GM23248 (cell line): Measurements from ENCODE around the gene PSMC3. TPM values are rescaled to one million over a fixed set of nuclear protein-coding genes. Genes with fewer than 3 reads are reported as not detected.

Source experiments
- DNase-seq: peaks from one replicate; pipeline ENCODE4 v3.0.0-alpha.2; 2015
- H2AFZ ChIP-seq: fragments of 200-600 bp; sonication (generic); 2 replicates; pipeline ENCODE4 v1.6.1; 2016; ENCODE audit warnings: antibody characterized with exemption
- H3F3A ChIP-seq: fragments of 200-600 bp; sonication (generic); 2 replicates; pipeline ENCODE4 v1.6.1; 2016; ENCODE audit warnings: mild to moderate bottlenecking, antibody characterized with exemption, mixed run types; ENCODE audit not compliant: insufficient read depth
- H3K27ac ChIP-seq: fragments of 200-600 bp; sonication (generic); 2 replicates; pipeline ENCODE4 v1.5.1; 2016; ENCODE audit warnings: mild to moderate bottlenecking
- H3K27me3 ChIP-seq: fragments of 200-600 bp; sonication (generic); replicated peaks from 2 replicates; pipeline ENCODE4 v1.6.1; 2016; ENCODE audit warnings: mild to moderate bottlenecking; ENCODE audit not compliant: insufficient read depth
- H3K36me3 ChIP-seq: fragments of 200-600 bp; sonication (generic); 2 replicates; pipeline ENCODE4 v1.6.1; 2016; ENCODE audit warnings: low read depth, mild to moderate bottlenecking
- H3K4me1 ChIP-seq: fragments of 200-600 bp; sonication (generic); 2 replicates; pipeline ENCODE4 v1.6.1; 2016; ENCODE audit warnings: mild to moderate bottlenecking; ENCODE audit not compliant: insufficient read depth
- H3K4me2 ChIP-seq: fragments of 200-600 bp; sonication (generic); one replicate; pipeline ENCODE4 v1.6.1; 2016; ENCODE audit warnings: mild to moderate bottlenecking; ENCODE audit not compliant: unreplicated experiment
- H3K4me3 ChIP-seq: fragments of 200-600 bp; sonication (generic); 2 replicates; pipeline ENCODE4 v1.5.1; 2016; ENCODE audit warnings: mild to moderate bottlenecking
- H3K79me2 ChIP-seq: fragments of 200-600 bp; sonication (generic); 2 replicates; pipeline ENCODE4 v1.6.1; 2016; ENCODE audit warnings: mild to moderate bottlenecking; ENCODE audit not compliant: insufficient read depth
- H3K9ac ChIP-seq: fragments of 200-600 bp; sonication (generic); 2 replicates; pipeline ENCODE4 v1.6.1; 2016; ENCODE audit warnings: mild to moderate bottlenecking
- H3K9me2 ChIP-seq: fragments of 200-600 bp; sonication (generic); 2 replicates; pipeline ENCODE4 v1.6.1; 2016; ENCODE audit warnings: mixed run types, mild to moderate bottlenecking, moderate library complexity; ENCODE audit not compliant: insufficient read depth
- H3K9me3 ChIP-seq: fragments of 200-600 bp; sonication (generic); one replicate; pipeline ENCODE4 v1.6.1; 2017; ENCODE audit warnings: low read depth
- H4K20me1 ChIP-seq: fragments of 200-600 bp; sonication (generic); 2 replicates; pipeline ENCODE4 v1.6.0; 2016; ENCODE audit not compliant: insufficient read depth
- EZH2 ChIP-seq: fragments of 200-600 bp; sonication (generic); IDR thresholded peaks from 2 replicates; pipeline ENCODE4 v1.6.1; 2018; ENCODE audit warnings: antibody characterized with exemption, mild to moderate bottlenecking; ENCODE audit not compliant: insufficient read depth, poor library complexity, severe bottlenecking
- EZH2phosphoT487 ChIP-seq: fragments of 200-600 bp; sonication (generic); IDR thresholded peaks from 2 replicates; pipeline ENCODE4 v1.6.1; 2018; ENCODE audit warnings: antibody characterized with exemption, moderate library complexity, mild to moderate bottlenecking, low read depth; ENCODE audit not compliant: insufficient read depth
- WGBS, 2 experiments: methylation state at CpG; one replicate each; pipeline ENCODE4 v1.1.6; 2015 to 2017; ENCODE audit warnings: low lambda C conversion rate in 2 of 2, low coverage in 1 of 2; ENCODE audit errors: missing lambda C conversion rate in 2 of 2; 5-methylcytosine and 5-hydroxymethylcytosine counted together
- in situ Hi-C: fragments of 300-500 bp; cut with MboI; formaldehyde crosslinking; loops from 2 replicates; pipeline ENCODE4 v1.15.0; 2020
- polyA plus RNA-seq: library from polyadenylated mRNA; unstranded; fragments of >200 nt; fragmentation: Nextera tagmentation; extraction: Ambion mirVana; gene quantifications from 2 replicates; pipeline ENCODE4 v1.2.1, GENCODE V29; 2016
- total RNA-seq: library from RNA; depleted of rRNA; stranded (reverse); fragments of >200 nt; shearing (Covaris generic); gene quantifications from 2 replicates; pipeline ENCODE4 v1.2.3, GENCODE V29; 2014

The PSMC3 gene
- total and polyA plus RNA-seq, 2 experiments from 2014 or later: 151 to 212 TPM

- Histone ChIP-seq H3K9me2 (no peaks in the 10 kb centered on the region), H3K9ac (no peak overlapping the region), H3K79me2 (no peaks in the 10 kb centered on the region), H3K4me2 (no peak overlapping the region), H3K4me3 (no peak overlapping the region), H3K4me1 (peaks cover 10% of the 10 kb centered on the region), H3K27ac (no peak overlapping the region), H2AFZ (no peak overlapping the region), H3K9me3 (no peaks in the 10 kb centered on the region), H4K20me1 (no peaks in the 10 kb centered on the region), H3K36me3 (no peaks in the 10 kb centered on the region), H3F3A (peaks cover 13% of the 10 kb centered on the region), H3K27me3 (no peaks in the 10 kb centered on the region)
- no peak for DNase-seq
- TF ChIP-seq EZH2phosphoT487 (no peak), EZH2 (no peak)
- in situ Hi-C loops: no loop called here
- WGBS, 2 experiments: 41 to 44% methylated on average over 16 of the region's 16 CpGs
Measured at GRCh38 chr11:47437746-47438418, 11.6 kb upstream of the PSMC3 start.

GRCh38 chr11:47437218-47437745, 11.0 kb upstream of the PSMC3 start:
- TF ChIP-seq EZH2phosphoT487 (no peak), EZH2 (no peak)
- H3K79me2 ChIP-seq: no peaks in the 10 kb centered on the region
- peaks cover 13% of the 10 kb centered on the region for H3F3A ChIP-seq
- no peak overlapping the region for H3K9ac ChIP-seq
- H4K20me1 ChIP-seq: no peaks in the 10 kb centered on the region
- no peak overlapping the region for H2AFZ ChIP-seq
- no peak for DNase-seq
- 74 to 77% methylated on average over 11 of the region's 11 CpGs for WGBS, 2 experiments
- no peak overlapping the region for H3K4me2 ChIP-seq
- H3K27me3 ChIP-seq: no peaks in the 10 kb centered on the region
- H3K36me3 ChIP-seq: no peaks in the 10 kb centered on the region
- H3K9me2 ChIP-seq: no peaks in the 10 kb centered on the region
- H3K9me3 ChIP-seq: no peaks in the 10 kb centered on the region
- peaks cover 10% of the 10 kb centered on the region for H3K4me1 ChIP-seq
- no peak overlapping the region for H3K4me3 ChIP-seq
- H3K27ac ChIP-seq: no peak overlapping the region
- in situ Hi-C loops: no loop called here

GRCh38 chr11:47436726-47437125, 10.5 kb upstream of the PSMC3 start:
- in situ Hi-C loops: no loop called here
- H3K9me2 ChIP-seq: no peaks in the 10 kb centered on the region
- no peak for TF ChIP-seq EZH2phosphoT487
- TF ChIP-seq EZH2: no peak
- H4K20me1 ChIP-seq: no peaks in the 10 kb centered on the region
- H3K9me3 ChIP-seq: no peaks in the 10 kb centered on the region
- 96 to 100% methylated on average over 3 of the region's 3 CpGs for WGBS, 2 experiments
- H2AFZ ChIP-seq: no peak overlapping the region
- no peak overlapping the region for H3K4me2 ChIP-seq
- no peak overlapping the region for H3K4me3 ChIP-seq
- H3K4me1 ChIP-seq: peaks cover 10% of the 10 kb centered on the region
- no peaks in the 10 kb centered on the region for H3K79me2 ChIP-seq
- H3K27me3 ChIP-seq: no peaks in the 10 kb centered on the region
- H3K9ac ChIP-seq: no peak overlapping the region
- DNase-seq: no peak
- H3K36me3 ChIP-seq: no peaks in the 10 kb centered on the region
- H3K27ac ChIP-seq: no peak overlapping the region
- H3F3A ChIP-seq: peaks cover 13% of the 10 kb centered on the region

- 98 to 100% methylated on average over 3 of the region's 3 CpGs for whole genome bisulfite sequencing, 2 experiments
- no peaks in the 10 kb centered on the region for H3K9me3 ChIP-seq
- H3F3A ChIP-seq: peaks cover 13% of the 10 kb centered on the region
- no peak for DNase-seq
- H3K9me2 ChIP-seq: no peaks in the 10 kb centered on the region
- no peak overlapping the region for H3K4me3 ChIP-seq
- no peaks in the 10 kb centered on the region for H4K20me1 ChIP-seq
- no peaks in the 10 kb centered on the region for H3K36me3 ChIP-seq
- in situ Hi-C loops: no loop called here
- no peak overlapping the region for H3K4me2 ChIP-seq
- TF ChIP-seq EZH2 (no peak), EZH2phosphoT487 (no peak)
- no peak overlapping the region for H3K9ac ChIP-seq
- no peaks in the 10 kb centered on the region for H3K27me3 ChIP-seq
- H2AFZ ChIP-seq: no peak overlapping the region
- H3K79me2 ChIP-seq: no peaks in the 10 kb centered on the region
- no peak overlapping the region for H3K27ac ChIP-seq
- H3K4me1 ChIP-seq: peaks cover 10% of the 10 kb centered on the region
Measured at GRCh38 chr11:47435687-47436086, 9.4 kb upstream of the PSMC3 start.
